ENCODE data around the gene TENM4.
"Not testable (repeated sequence)": the region's sequence is repeated elsewhere in the genome, so short reads cannot be mapped to it uniquely, and the experiment has no call there.

TENM4 gene

GRCh38 chr11:79244241-79244772 lies 196.5 kb downstream of the TENM4 start:
- no peak for DNase-seq (ENCODE audit: low read depth)

- DNase-seq (ENCODE audit: low read depth), result no peak
These were observed 197.2 kb downstream of the TENM4 start for GRCh38 chr11:79243422-79244210.

GRCh38 chr11:79242616-79243015 lies 198.2 kb downstream of the TENM4 start:
- DNase-seq (ENCODE audit: low read depth), result no peak

GRCh38 chr11:79241852-79242241 lies 199.0 kb downstream of the TENM4 start:
- DNase-seq (ENCODE audit: low read depth), result no peak

GRCh38 chr11:79241205-79241851 lies 199.5 kb downstream of the TENM4 start:
- no peak for DNase-seq (ENCODE audit: low read depth)

- DNase-seq (ENCODE audit: low read depth), result no peak
These were observed 203.1 kb downstream of the TENM4 start for GRCh38 chr11:79237703-79238102.

GRCh38 chr11:79237091-79237490 lies 203.7 kb downstream of the TENM4 start:
- DNase-seq (ENCODE audit: low read depth), result no peak

- no peak for DNase-seq (ENCODE audit: low read depth)
These were observed 204.3 kb downstream of the TENM4 start for GRCh38 chr11:79236541-79236971.

GRCh38 chr11:79235696-79236095 lies 205.1 kb downstream of the TENM4 start:
- DNase-seq (ENCODE audit: low read depth), result no peak

- DNase-seq (ENCODE audit: low read depth), result no peak
These were observed 208.5 kb downstream of the TENM4 start for GRCh38 chr11:79232346-79232745.

GRCh38 chr11:79229047-79229446 lies 211.8 kb downstream of the TENM4 start:
- no peak for DNase-seq (ENCODE audit: low read depth)

GRCh38 chr11:79227767-79228755 lies 212.8 kb downstream of the TENM4 start:
- DNase-seq (ENCODE audit: low read depth), result no peak

- no peak for DNase-seq (ENCODE audit: low read depth)
These were observed 213.5 kb downstream of the TENM4 start for GRCh38 chr11:79227308-79227707.

- DNase-seq (ENCODE audit: low read depth), result no peak
These were observed 214.7 kb downstream of the TENM4 start for GRCh38 chr11:79226126-79226525.

- DNase-seq (ENCODE audit: low read depth), result not testable (repeated sequence)
These were observed 218.7 kb downstream of the TENM4 start for GRCh38 chr11:79222163-79222562.

GRCh38 chr11:79221444-79222130 lies 219.2 kb downstream of the TENM4 start:
- DNase-seq (ENCODE audit: low read depth), result no peak

- no peak for DNase-seq (ENCODE audit: low read depth)
These were observed 220.7 kb downstream of the TENM4 start for GRCh38 chr11:79220171-79220570.

GRCh38 chr11:79219186-79220045 lies 221.4 kb downstream of the TENM4 start:
- DNase-seq (ENCODE audit: low read depth), result no peak

- no peak for DNase-seq (ENCODE audit: low read depth)
These were observed 228.1 kb downstream of the TENM4 start for GRCh38 chr11:79212741-79213190.

- no peak for DNase-seq (ENCODE audit: low read depth)
These were observed 231.1 kb downstream of the TENM4 start for GRCh38 chr11:79209540-79210266.
